Measurements from ENCODE around the gene KRTAP1-5.
"Not testable (repeated sequence)": the region's sequence is repeated elsewhere in the genome, so short reads cannot be mapped to it uniquely, and the experiment has no call there.

KRTAP1-5 gene

GRCh38 chr17:41001795-41002194 is 25.2 kb downstream of the KRTAP1-5 start:
- no peak for TF ChIP-seq POLR2A (IDR thresholded peaks at IDR 0.05; ENCODE audit: extremely low read depth, insufficient read length)
- TF ChIP-seq MYC (IDR thresholded peaks at IDR 0.05; ENCODE audit: low read depth, low read length): no peak
- no peak for TF ChIP-seq MAX (IDR thresholded peaks at IDR 0.05; ENCODE audit: low read depth, low read length)
- no peak for TF ChIP-seq CTCF (IDR thresholded peaks at IDR 0.05; ENCODE audit: low read depth, low read length)
- no peak for DNase-seq (ENCODE audit: low read depth)
- H3K4me3 ChIP-seq (ENCODE audit: low read depth, low read length): no peak overlapping the region

- not testable (repeated sequence) for H3K4me3 ChIP-seq (ENCODE audit: low read depth, low read length)
These were observed 27.4 kb downstream of the KRTAP1-5 start, which contains the start of gene KRTAP3-2 for GRCh38 chr17:40999563-40999962. TSS of gene KRTAP3-2 (minus strand) at chr17:40999906. CDS start at chr17:40999853, 53 bp downstream.

GRCh38 chr17:40997361-40997760 is 29.6 kb downstream of the KRTAP1-5 start:
- no peak for DNase-seq (ENCODE audit: low read depth)

More at GRCh38 chr17:40999563-40999962, 27.4 kb downstream of the KRTAP1-5 start, which contains the start of gene KRTAP3-2:
- not testable (repeated sequence) for DNase-seq (ENCODE audit: low read depth)

GRCh38 chr17:40996829-40997228 is 30.2 kb downstream of the KRTAP1-5 start:
- no peak for TF ChIP-seq MYC (IDR thresholded peaks at IDR 0.05; ENCODE audit: low read depth, low read length)
- no peak for TF ChIP-seq MAX (IDR thresholded peaks at IDR 0.05; ENCODE audit: low read depth, low read length)
- no peak for TF ChIP-seq POLR2A (IDR thresholded peaks at IDR 0.05; ENCODE audit: extremely low read depth, insufficient read length)
- no peak for TF ChIP-seq CTCF (IDR thresholded peaks at IDR 0.05; ENCODE audit: low read depth, low read length)
- H3K4me3 ChIP-seq (ENCODE audit: low read depth, low read length): no peak overlapping the region
- no peak for DNase-seq (ENCODE audit: low read depth)

More at GRCh38 chr17:40997361-40997760, 29.6 kb downstream of the KRTAP1-5 start:
- no peak for TF ChIP-seq MYC (IDR thresholded peaks at IDR 0.05; ENCODE audit: low read depth, low read length)
- no peak for TF ChIP-seq CTCF (IDR thresholded peaks at IDR 0.05; ENCODE audit: low read depth, low read length)
- no peak for TF ChIP-seq POLR2A (IDR thresholded peaks at IDR 0.05; ENCODE audit: extremely low read depth, insufficient read length)
- no peak for TF ChIP-seq MAX (IDR thresholded peaks at IDR 0.05; ENCODE audit: low read depth, low read length)
- H3K4me3 ChIP-seq (ENCODE audit: low read depth, low read length): no peak overlapping the region

- H3K4me3 ChIP-seq (ENCODE audit: low read depth, low read length): no peak overlapping the region
- DNase-seq (ENCODE audit: low read depth): no peak
- TF ChIP-seq MAX (IDR thresholded peaks at IDR 0.05; ENCODE audit: low read depth, low read length): no peak
- no peak for TF ChIP-seq CTCF (IDR thresholded peaks at IDR 0.05; ENCODE audit: low read depth, low read length)
- TF ChIP-seq POLR2A (IDR thresholded peaks at IDR 0.05; ENCODE audit: extremely low read depth, insufficient read length): no peak
- no peak for TF ChIP-seq MYC (IDR thresholded peaks at IDR 0.05; ENCODE audit: low read depth, low read length)
These were observed 31.9 kb downstream of the KRTAP1-5 start for GRCh38 chr17:40995116-40995515.

GRCh38 chr17:40993839-40994238 is 33.2 kb downstream of the KRTAP1-5 start, which contains the start of gene KRTAP3-3:
TSS of gene KRTAP3-3 (minus strand) at chr17:40994164. CDS start at chr17:40994097, 67 bp downstream.
- DNase-seq (ENCODE audit: low read depth): no peak
- H3K4me3 ChIP-seq (ENCODE audit: low read depth, low read length): no peak within 1 kb of the TSS
- no peak for TF ChIP-seq MYC (IDR thresholded peaks at IDR 0.05; ENCODE audit: low read depth, low read length)
- no peak for TF ChIP-seq POLR2A (IDR thresholded peaks at IDR 0.05; ENCODE audit: extremely low read depth, insufficient read length)
- TF ChIP-seq CTCF (IDR thresholded peaks at IDR 0.05; ENCODE audit: low read depth, low read length): no peak
- TF ChIP-seq MAX (IDR thresholded peaks at IDR 0.05; ENCODE audit: low read depth, low read length): no peak
